ENCODE measurements around the gene HPS1. TPM values are rescaled to one million over a fixed set of nuclear protein-coding genes. Genes with fewer than 3 reads are reported as not detected.

HPS1 gene
- total RNA-seq, 1 experiment from 2014 or later: 146 TPM

DNA sequence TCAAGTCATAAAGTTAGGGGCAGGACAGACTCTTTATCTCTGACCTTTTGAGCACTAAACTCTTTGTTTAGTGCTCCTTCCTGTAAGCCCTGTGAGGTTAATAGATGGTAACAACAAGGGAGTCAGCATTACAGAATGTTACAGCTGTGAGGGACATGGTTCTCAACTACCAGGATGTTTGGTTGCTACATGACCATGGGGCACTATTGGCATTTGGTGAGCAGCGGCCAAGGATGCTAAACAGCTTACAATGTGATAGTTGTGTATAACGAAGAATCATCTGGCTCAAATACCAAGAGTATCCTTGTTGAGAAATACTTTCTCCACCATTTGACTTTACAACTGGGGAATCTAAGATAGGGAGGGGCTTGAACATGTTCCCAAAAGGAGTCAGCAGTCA lies 35.4 kb upstream of the HPS1 start:
- H3K27me3 ChIP-seq (ENCODE audit: control insufficient read depth, insufficient read depth, low read length): peaks cover 3% of the 10 kb centered on the region
- no peak for TF ChIP-seq TCF7L2 (IDR thresholded peaks at IDR 0.05; ENCODE audit: low read depth, low read length)
- TF ChIP-seq, protein P1, sequence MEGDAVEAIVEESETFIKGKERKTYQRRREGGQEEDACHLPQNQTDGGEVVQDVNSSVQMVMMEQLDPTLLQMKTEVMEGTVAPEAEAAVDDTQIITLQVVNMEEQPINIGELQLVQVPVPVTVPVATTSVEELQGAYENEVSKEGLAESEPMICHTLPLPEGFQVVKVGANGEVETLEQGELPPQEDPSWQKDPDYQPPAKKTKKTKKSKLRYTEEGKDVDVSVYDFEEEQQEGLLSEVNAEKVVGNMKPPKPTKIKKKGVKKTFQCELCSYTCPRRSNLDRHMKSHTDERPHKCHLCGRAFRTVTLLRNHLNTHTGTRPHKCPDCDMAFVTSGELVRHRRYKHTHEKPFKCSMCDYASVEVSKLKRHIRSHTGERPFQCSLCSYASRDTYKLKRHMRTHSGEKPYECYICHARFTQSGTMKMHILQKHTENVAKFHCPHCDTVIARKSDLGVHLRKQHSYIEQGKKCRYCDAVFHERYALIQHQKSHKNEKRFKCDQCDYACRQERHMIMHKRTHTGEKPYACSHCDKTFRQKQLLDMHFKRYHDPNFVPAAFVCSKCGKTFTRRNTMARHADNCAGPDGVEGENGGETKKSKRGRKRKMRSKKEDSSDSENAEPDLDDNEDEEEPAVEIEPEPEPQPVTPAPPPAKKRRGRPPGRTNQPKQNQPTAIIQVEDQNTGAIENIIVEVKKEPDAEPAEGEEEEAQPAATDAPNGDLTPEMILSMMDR (IDR thresholded peaks at IDR 0.05): no peak
- TF ChIP-seq, protein P2, sequence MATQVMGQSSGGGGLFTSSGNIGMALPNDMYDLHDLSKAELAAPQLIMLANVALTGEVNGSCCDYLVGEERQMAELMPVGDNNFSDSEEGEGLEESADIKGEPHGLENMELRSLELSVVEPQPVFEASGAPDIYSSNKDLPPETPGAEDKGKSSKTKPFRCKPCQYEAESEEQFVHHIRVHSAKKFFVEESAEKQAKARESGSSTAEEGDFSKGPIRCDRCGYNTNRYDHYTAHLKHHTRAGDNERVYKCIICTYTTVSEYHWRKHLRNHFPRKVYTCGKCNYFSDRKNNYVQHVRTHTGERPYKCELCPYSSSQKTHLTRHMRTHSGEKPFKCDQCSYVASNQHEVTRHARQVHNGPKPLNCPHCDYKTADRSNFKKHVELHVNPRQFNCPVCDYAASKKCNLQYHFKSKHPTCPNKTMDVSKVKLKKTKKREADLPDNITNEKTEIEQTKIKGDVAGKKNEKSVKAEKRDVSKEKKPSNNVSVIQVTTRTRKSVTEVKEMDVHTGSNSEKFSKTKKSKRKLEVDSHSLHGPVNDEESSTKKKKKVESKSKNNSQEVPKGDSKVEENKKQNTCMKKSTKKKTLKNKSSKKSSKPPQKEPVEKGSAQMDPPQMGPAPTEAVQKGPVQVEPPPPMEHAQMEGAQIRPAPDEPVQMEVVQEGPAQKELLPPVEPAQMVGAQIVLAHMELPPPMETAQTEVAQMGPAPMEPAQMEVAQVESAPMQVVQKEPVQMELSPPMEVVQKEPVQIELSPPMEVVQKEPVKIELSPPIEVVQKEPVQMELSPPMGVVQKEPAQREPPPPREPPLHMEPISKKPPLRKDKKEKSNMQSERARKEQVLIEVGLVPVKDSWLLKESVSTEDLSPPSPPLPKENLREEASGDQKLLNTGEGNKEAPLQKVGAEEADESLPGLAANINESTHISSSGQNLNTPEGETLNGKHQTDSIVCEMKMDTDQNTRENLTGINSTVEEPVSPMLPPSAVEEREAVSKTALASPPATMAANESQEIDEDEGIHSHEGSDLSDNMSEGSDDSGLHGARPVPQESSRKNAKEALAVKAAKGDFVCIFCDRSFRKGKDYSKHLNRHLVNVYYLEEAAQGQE (IDR thresholded peaks at IDR 0.05; ENCODE audit: insufficient read depth in 1 of 2, low read depth in 2 of 2, low read length in 1 of 2): no peak
- no peak for TF ChIP-seq SIN3A (IDR thresholded peaks at IDR 0.05; ENCODE audit: borderline replicate concordance, insufficient read depth, low read depth, low read length)
- no peak for TF ChIP-seq POLR2AphosphoS5 (IDR thresholded peaks at IDR 0.05; ENCODE audit: low read depth, low read length)
- H3K27ac ChIP-seq (ENCODE audit: low read length): no peak overlapping the region
- no TSS peak for BruUV-seq (replicated peaks)
- CTCF ChIA-PET: interaction anchor here (0.6 kb wide), 1 partner anchor 559 kb away, joined by 3 read pairs; no protein-coding TSS in a partner anchor
- H3K36me3 ChIP-seq (ENCODE audit: control insufficient read depth, insufficient read depth, low read length): no peaks in the 10 kb centered on the region
- POLR2A ChIA-PET: interaction anchor here (0.7 kb wide), 1 partner anchor 8 kb away, joined by 23 read pairs; no protein-coding TSS in a partner anchor
- no peaks in the 10 kb centered on the region for H3K9me3 ChIP-seq (ENCODE audit: control insufficient read depth, insufficient read depth, low read depth, low read length)
- no peak for DNase-seq (ENCODE audit: low read depth, low spot score)
- ATAC-seq: no peak
- in situ Hi-C loops (cut with HindIII; ENCODE audit: low pct_unique_long_range_greater_than_20kb, low sequenced_read_pairs): no loop called here
- H3K4me1 ChIP-seq (ENCODE audit: control insufficient read depth, insufficient read depth, low read length): no peaks in the 10 kb centered on the region
- no peak overlapping the region for H3K4me3 ChIP-seq (ENCODE audit: low read depth in 2 of 2, low read length in 2 of 2)
- intact Hi-C loops (cut with micrococcal nuclease; ENCODE audit: unreplicated experiment): no loop called here

DNA sequence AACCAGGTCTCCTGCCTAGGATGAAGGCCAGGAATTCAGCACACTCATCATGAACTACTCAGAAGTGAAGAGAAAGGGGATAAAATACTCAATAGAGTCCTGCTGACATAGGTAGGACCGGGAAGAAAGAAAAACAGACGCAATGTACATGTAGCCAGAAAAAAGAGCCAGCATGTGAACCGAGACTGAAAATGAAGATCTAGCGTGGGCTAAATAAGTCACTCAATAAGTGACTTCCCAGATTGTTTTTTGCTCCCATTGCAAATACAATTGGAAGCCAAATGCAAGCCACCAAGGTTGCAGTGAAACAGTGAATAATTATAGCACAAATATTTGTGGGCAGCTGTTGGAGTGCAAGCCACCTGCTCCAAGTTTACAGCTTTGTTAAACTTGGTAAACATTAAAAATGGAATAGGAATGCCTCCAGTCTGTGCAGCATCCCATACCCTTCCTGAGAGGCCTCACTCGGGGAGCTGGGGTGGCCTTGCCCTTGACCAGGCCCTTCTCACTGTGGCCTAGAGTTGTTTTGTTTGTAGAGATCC lies 34.7 kb upstream of the HPS1 start:
- H3K27ac ChIP-seq (ENCODE audit: low read length): no peak overlapping the region
- H3K4me1 ChIP-seq (ENCODE audit: control insufficient read depth, insufficient read depth, low read length): no peaks in the 10 kb centered on the region
- TF ChIP-seq, protein P1 (IDR thresholded peaks at IDR 0.05): no peak
- TF ChIP-seq, protein P2 (IDR thresholded peaks at IDR 0.05; ENCODE audit: insufficient read depth in 1 of 2, low read depth in 2 of 2, low read length in 1 of 2): no peak
- TF ChIP-seq TCF7L2 (IDR thresholded peaks at IDR 0.05; ENCODE audit: low read depth, low read length) (no peak), POLR2AphosphoS5 (IDR thresholded peaks at IDR 0.05; ENCODE audit: low read depth, low read length) (no peak), SIN3A (IDR thresholded peaks at IDR 0.05; ENCODE audit: borderline replicate concordance, insufficient read depth, low read depth, low read length) (no peak)
- H3K36me3 ChIP-seq (ENCODE audit: control insufficient read depth, insufficient read depth, low read length): no peaks in the 10 kb centered on the region
- in situ Hi-C loops (cut with HindIII; ENCODE audit: low pct_unique_long_range_greater_than_20kb, low sequenced_read_pairs): no loop called here
- intact Hi-C loops (cut with micrococcal nuclease; ENCODE audit: unreplicated experiment): no loop called here
- DNase-seq (ENCODE audit: low read depth, low spot score): no peak
- no TSS peak for BruUV-seq (replicated peaks)
- ChIA-PET POLR2A (interaction anchor here (0.7 kb wide), 1 partner anchor 8 kb away, joined by 23 read pairs; no protein-coding TSS in a partner anchor), CTCF (no interaction called here)
- H3K4me3 ChIP-seq (ENCODE audit: low read depth in 2 of 2, low read length in 2 of 2): no peak overlapping the region
- no peaks in the 10 kb centered on the region for H3K9me3 ChIP-seq (ENCODE audit: control insufficient read depth, insufficient read depth, low read depth, low read length)
- H3K27me3 ChIP-seq (ENCODE audit: control insufficient read depth, insufficient read depth, low read length): peaks cover 3% of the 10 kb centered on the region; the same call in 1 of the 2 replicates
- ATAC-seq: no peak

All from Panc1 (cell line).